GM12891 (cell line): ENCODE results near the gene SUPT5H.

ENCODE experiments used
- DNase-seq: peaks from one replicate; pipeline ENCODE4 v3.0.0; 2011; ENCODE audit warnings: low spot score; ENCODE audit not compliant: insufficient read length
- FAIRE-seq: peaks from 2 replicates; lab custom pipeline; 2011; peaks lifted over from hg19 to GRCh38; lab: Jason Lieb, UNC
- PAX5 ChIP-seq: IDR thresholded peaks from 2 replicates; pipeline ENCODE4 v1.6.1; 2011; ENCODE audit warnings: low read length, moderate library complexity, mild to moderate bottlenecking; ENCODE audit not compliant: insufficient read depth, severe bottlenecking
- POLR2A ChIP-seq: IDR thresholded peaks from 2 replicates; pipeline ENCODE4 v1.6.1; 2011; ENCODE audit warnings: low read depth, low read length, control low read depth
- POLR2AphosphoS5 ChIP-seq: IDR thresholded peaks from 2 replicates; pipeline ENCODE4 v1.6.1; 2011; ENCODE audit warnings: low read depth, low read length, control low read depth
- POU2F2 ChIP-seq: IDR thresholded peaks from 2 replicates; pipeline ENCODE4 v1.6.1; 2011; ENCODE audit warnings: low read depth, mild to moderate bottlenecking, control low read depth, low read length, moderate library complexity
- SPI1 ChIP-seq: IDR thresholded peaks from 2 replicates; pipeline ENCODE4 v1.6.1; 2011; ENCODE audit warnings: low read depth, low read length, control low read depth
- TAF1 ChIP-seq: IDR thresholded peaks from 2 replicates; pipeline ENCODE4 v1.6.1; 2011; ENCODE audit warnings: low read depth, low read length, control low read depth

SUPT5H gene

DNA sequence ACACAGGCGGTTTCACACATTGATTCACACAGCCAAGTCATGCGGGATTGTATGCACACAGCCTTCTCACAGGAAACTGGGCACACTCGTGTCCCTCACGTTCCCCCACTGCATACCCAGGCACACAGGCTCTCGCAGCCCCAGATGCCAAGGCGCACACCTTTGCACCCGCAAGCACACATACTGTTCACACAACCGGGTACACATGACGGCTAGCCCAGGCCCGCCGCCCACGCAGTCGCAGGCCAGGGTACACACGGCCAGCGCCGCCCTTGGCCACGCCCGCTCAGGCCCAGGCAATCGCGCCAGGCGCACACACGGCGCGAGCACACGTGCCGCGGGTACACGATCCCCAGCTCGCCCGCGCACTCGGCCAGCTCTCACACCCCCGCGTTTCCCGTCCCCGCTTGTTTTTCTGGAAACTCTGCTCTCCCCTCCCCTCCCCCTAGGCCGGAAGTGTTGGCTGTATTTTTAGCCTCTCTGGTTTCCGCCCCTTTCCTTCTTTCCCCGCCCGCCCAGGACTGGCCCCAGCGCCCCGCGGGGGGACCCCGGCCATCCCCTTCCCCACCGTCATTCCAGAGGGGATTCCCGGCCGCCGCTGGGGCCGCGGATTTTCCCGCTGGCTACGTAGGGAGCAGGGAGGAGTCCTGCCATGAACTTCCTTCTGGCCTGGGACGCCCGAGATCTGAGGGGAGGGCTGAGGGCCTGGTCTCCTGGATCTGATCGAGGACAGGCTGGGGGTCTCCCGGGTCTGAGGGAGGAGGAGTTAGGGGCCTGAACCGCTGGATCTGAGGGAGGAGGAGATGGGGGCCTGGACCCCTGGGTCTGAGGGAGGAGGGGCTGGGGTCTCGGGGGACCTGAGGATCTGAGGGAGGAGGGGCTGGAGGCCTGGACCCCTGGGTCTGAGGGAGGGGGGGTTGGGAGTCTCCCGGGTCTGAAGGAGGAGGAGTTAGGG lies 42.8 kb upstream of the SUPT5H start:
- DNase-seq (peak; percentile 58), FAIRE-seq (peak; percentile 95)
- TF ChIP-seq TAF1 (0 out of 2 replicates have a peak, but pooled peaks have one; percentile 3), SPI1 (no peak), POLR2A (no peak), POLR2AphosphoS5 (peak; percentile 30; the same call in 1 of the 2 replicates), POU2F2 (peak; percentile 42; the same call in 1 of the 2 replicates)

DNA sequence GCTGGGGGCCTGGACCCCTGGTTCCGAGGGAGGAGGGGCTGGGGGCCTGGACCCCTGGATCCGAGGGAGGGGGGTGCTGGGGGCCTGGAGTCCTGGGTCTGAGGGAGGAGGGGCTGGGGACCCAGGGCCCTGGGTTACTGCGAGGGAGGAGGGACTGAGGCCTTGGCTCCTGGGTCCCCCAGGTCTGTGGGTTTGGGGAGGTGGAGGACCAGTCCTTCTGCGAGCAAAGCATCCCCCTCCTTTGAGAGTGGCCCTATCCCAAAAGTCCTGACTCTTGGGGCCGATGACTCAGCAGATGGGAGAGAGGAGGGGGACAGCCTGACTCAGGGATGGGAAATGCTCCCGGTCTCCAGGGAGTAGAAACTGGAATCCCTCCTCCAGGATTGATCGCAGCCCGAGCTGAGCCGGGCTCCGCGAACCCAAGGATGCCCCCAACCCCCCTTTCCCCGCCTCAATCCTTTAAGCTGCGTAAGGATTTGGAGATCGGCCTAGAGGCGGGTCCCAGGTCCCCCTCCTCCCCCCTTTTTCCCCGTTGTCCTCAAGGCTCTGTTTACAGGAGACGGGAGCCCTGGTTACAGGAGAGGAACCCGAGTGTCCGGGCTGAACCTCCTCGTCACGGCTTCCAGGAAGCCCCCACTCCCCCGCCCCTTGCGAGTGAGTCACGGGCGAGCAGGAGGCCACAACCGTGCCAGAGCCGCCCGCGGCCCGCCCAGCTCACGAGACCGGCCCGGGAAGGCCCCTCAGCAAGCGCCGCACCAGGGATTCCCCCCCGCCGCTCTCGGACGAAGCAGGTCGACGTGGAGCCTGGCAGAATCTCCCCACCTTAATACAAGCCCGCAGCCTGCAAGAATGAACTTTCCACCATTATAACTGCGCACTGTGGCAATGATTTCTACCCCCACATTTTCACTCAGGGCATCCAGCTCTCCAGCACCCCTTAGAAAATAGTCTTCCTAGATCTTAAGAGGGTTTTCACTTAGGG lies 41.8 kb upstream of the SUPT5H start:
- FAIRE-seq (peak; percentile 51), DNase-seq (peak; percentile 57)
- TF ChIP-seq SPI1 (no peak), TAF1 (peak; percentile 35; the same call in 1 of the 2 replicates), POLR2AphosphoS5 (peak; percentile 13; the same call in 1 of the 2 replicates), POU2F2 (peak; percentile 29; the same call in 1 of the 2 replicates), PAX5 (peak; percentile 21), POLR2A (no peak)

DNA sequence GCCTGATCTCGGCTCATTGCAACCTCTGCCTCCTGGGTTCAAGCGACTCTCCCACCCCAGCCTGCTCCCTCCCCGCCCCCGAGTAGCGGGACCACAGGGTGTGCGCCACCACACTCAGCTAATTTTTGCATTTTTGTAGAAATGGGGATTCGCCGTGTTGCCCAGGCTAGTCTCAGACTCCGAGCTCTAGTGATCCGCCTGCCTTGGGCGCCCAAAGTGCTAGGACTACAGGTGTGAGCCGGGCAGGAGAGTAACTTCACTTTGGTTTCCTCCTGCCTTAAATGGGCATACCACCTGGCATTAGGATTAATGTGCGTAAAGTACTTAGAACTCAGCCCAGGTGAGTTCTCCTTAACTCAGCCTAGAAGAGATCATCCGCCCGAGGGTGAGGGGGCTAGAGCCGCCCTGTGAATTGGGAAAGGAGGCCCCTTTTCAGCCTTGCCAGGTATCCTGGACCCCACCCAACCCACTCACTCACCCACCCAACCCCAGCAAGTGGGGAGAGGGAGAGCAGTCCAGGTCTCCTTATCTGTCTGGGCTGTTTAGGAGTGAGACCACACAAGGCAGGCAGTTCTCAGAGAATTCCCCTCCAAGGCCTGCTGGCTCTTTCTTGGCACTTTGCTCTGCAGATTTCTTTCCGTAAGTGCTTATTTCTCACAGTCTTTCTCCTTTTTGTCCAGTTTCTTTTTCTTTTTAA lies 40.0 kb upstream of the SUPT5H start:
- DNase-seq (no peak), FAIRE-seq (no peak)
- TF ChIP-seq POLR2AphosphoS5 (no peak), PAX5 (no peak), SPI1 (no peak), POU2F2 (no peak), TAF1 (no peak)

DNA sequence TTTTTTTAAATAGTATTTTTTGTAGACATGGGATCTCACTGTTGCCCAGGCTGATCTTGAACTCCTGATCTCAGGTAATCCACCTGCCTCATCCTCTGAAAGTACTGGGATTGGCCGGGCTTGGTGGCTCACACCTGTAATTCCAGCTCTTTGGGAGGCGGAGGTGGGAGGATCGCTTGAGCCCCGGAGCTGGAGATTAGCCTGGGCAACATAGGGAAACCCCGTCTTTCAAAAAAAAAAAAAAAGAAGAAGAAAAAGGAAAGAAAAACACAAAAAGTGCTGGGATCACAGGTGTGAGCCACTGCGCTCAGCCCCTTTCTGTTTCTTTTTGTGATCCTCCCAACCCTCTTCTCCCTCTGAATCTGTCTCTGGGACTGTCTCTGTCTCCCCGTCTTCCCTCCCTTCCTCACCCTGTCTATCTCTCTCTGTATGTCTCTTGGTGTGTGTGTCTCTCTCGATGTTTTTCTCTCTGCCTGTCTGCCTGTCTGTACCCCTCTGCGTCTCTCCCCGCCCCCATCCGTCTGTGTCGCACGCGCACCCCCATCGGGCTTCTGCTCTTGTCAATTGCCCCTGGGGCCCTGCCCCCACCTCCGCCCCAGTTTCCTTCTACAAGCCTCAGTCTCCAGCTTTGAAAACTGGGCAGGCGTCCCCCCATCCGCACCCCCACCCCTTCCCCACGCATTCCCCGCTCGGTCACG lies 39.3 kb upstream of the SUPT5H start:
- TF ChIP-seq POU2F2 (no peak), SPI1 (no peak), PAX5 (no peak), POLR2A (no peak), TAF1 (no peak)
- FAIRE-seq (no peak), DNase-seq (no peak)

DNA sequence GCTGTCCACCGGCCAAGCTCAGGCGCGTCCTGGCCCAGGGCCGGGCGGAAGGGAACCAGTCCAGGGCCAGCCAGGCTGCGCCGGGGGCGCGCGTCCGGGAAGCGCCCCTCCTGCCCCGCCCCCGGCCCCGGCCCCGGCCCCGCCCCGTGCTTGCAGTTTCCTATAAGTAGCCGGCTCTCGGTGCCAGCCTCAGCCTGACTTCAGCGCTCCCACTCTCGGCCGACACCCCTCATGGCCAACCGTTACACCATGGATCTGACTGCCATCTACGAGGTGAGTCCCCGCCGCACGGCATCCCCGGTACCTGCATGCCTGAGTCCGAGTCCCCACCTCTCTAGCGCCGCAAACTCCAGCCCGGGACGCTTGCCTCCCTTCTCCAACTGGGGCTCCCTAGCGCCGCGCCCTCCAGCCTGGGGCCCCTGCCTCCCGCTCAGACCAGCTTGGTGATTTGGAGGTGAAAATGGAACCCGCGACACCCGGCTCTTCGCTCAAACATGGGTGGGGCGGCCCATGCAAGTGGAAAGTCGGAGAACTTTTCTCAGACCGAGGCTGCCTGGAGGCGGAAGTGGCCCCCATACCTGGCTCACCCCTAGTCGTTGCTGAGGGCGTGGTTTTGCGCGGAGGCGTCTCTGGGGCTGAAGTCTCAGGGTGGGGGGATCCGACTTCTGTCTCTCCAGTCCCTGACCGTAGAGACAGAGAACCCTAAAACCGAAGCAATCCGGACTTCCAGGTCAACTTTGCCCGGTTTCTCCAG lies 38.5 kb upstream of the SUPT5H start, which contains the start of gene ZFP36:
Gene ZFP36 (plus strand): TSS at position 192 of the 754 bp plus-strand sequence. CDS start 58 bp downstream, at position 250.
- FAIRE-seq = peak; percentile 91
- TF ChIP-seq POLR2A (peak; percentile 99), PAX5 (no peak), SPI1 (peak; percentile 53), POU2F2 (peak; percentile 87), TAF1 (peak; percentile 66; the same call in 1 of the 2 replicates), POLR2AphosphoS5 (peak; percentile 99)
- peak; percentile 62 for DNase-seq

DNA sequence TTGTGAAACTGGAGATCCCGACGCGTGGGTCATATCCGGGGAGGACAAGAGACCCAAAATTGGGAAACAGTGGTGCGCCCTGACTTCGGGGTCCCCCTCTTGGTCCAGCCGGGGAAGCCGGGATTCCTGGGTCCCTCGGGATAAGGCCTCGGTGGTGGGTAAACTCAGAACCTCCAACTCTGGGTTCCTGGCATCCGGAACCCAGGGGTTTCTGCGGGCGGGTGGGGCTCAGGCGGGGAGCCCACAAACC lies 38.0 kb upstream of the SUPT5H start:
- DNase-seq (no peak), FAIRE-seq (no peak)
- no peak for TF ChIP-seq POU2F2
- no peak for TF ChIP-seq POLR2A
- no peak for TF ChIP-seq SPI1
- no peak for TF ChIP-seq PAX5
- TF ChIP-seq POLR2AphosphoS5 = no peak
- TF ChIP-seq TAF1 = no peak

DNA sequence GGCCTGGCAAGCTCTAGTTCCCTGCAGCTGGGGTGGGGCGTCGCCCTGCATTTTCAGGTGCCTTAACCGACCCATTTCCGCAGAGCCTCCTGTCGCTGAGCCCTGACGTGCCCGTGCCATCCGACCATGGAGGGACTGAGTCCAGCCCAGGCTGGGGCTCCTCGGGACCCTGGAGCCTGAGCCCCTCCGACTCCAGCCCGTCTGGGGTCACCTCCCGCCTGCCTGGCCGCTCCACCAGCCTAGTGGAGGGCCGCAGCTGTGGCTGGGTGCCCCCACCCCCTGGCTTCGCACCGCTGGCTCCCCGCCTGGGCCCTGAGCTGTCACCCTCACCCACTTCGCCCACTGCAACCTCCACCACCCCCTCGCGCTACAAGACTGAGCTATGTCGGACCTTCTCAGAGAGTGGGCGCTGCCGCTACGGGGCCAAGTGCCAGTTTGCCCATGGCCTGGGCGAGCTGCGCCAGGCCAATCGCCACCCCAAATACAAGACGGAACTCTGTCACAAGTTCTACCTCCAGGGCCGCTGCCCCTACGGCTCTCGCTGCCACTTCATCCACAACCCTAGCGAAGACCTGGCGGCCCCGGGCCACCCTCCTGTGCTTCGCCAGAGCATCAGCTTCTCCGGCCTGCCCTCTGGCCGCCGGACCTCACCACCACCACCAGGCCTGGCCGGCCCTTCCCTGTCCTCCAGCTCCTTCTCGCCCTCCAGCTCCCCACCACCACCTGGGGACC lies 37.6 kb upstream of the SUPT5H start:
- FAIRE-seq (no peak), DNase-seq (no peak)
- TF ChIP-seq POLR2AphosphoS5 = no peak; the same call in 1 of the 2 replicates
- TF ChIP-seq PAX5 = no peak
- peak; percentile 21 for TF ChIP-seq POLR2A
- 0 out of 2 replicates have a peak, but pooled peaks have one; percentile 23 for TF ChIP-seq TAF1
